GM21381 (cell line): Measurements from ENCODE around the gene PHTF2.
"Not testable (repeated sequence)": the region's sequence is repeated elsewhere in the genome, so short reads cannot be mapped to it uniquely, and the experiment has no call there.

ENCODE experiments used
- ATAC-seq: cut with Tn5 transposase; IDR thresholded peaks from one replicate; pipeline ENCODE4 v1.9.1; 2021; ENCODE audit warnings: mild to moderate bottlenecking, moderate library complexity; ENCODE audit not compliant: unreplicated experiment

Gene PHTF2

GRCh38 chr7:77983973-77984372, 185.4 kb downstream of the PHTF2 start:
- ATAC-seq, result no peak

GRCh38 chr7:77985232-77985973, 186.8 kb downstream of the PHTF2 start:
- no peak for ATAC-seq

GRCh38 chr7:77985974-77986339, 187.4 kb downstream of the PHTF2 start:
- no peak for ATAC-seq

- ATAC-seq, result no peak
Observed at GRCh38 chr7:77989981-77990566, 191.5 kb downstream of the PHTF2 start.

- ATAC-seq, result no peak
Observed at GRCh38 chr7:77991656-77992055, 193.1 kb downstream of the PHTF2 start.

GRCh38 chr7:77993838-77994237, 195.3 kb downstream of the PHTF2 start:
- no peak for ATAC-seq

- no peak for ATAC-seq
Observed at GRCh38 chr7:77995717-77996116, 197.1 kb downstream of the PHTF2 start.

GRCh38 chr7:77999168-77999567, 200.6 kb downstream of the PHTF2 start:
- not testable (repeated sequence) for ATAC-seq

- no peak for ATAC-seq
Observed at GRCh38 chr7:78002021-78002420, 203.4 kb downstream of the PHTF2 start.

- ATAC-seq, result no peak
Observed at GRCh38 chr7:78002715-78003114, 204.1 kb downstream of the PHTF2 start.

- no peak for ATAC-seq
Observed at GRCh38 chr7:78006063-78006755, 207.6 kb downstream of the PHTF2 start.
